K562 (cell line): ENCODE data around the gene PLAAT4. TPM values are rescaled to one million over a fixed set of nuclear protein-coding genes. Genes with fewer than 3 reads are reported as not detected.

Experiments
- ARNT ChIP-seq, 2 experiments: fragments of 450-650 bp; IDR thresholded peaks; 2 replicates each; pipeline ENCODE4 v1.6.1; 2016; ENCODE audit warnings: mild to moderate bottlenecking in 1 of 2
- BRD9 ChIP-seq: fragments of 450-650 bp; IDR thresholded peaks from 2 replicates; pipeline ENCODE4 v1.6.1; 2018; ENCODE audit warnings: low read depth; ENCODE audit not compliant: partially characterized antibody
- CBFA2T2 ChIP-seq: fragments of 450-650 bp; conservative IDR thresholded peaks from 2 replicates; pipeline ENCODE4 v1.6.1; 2017; ENCODE audit warnings: mild to moderate bottlenecking
- CBFA2T3 ChIP-seq: fragments of 450-650 bp; IDR thresholded peaks from 2 replicates; pipeline ENCODE4 v1.6.1; 2017
- CBX3 ChIP-seq, 2 experiments: IDR thresholded peaks; 1 replicate in 1 of 2; 2 replicates in 1 of 2; pipeline ENCODE4 v1.6.1; 2012; ENCODE audit warnings: inconsistent platforms in 2 of 2, low read length in 2 of 2, borderline replicate concordance in 1 of 2, control low read depth in 1 of 2
- CC2D1A ChIP-seq: fragments of 450-650 bp; IDR thresholded peaks from 2 replicates; pipeline ENCODE4 v1.6.1; 2017; ENCODE audit warnings: mild to moderate bottlenecking
- CEBPG ChIP-seq, 3 experiments: fragments of 200-800 bp in 1 of 3; sonication (Bioruptor generic) in 1 of 3; sonication (generic) in 1 of 3; formaldehyde crosslinking in 1 of 3; IDR thresholded peaks in 2 of 3; conservative IDR thresholded peaks in 1 of 3; 2 replicates each; pipeline versions ENCODE4 v1.6.1 to v1.8.0; 2016 to 2022; ENCODE audit warnings: missing compliant biosample characterization in 2 of 3, missing genetic modification characterization in 2 of 3, mild to moderate bottlenecking in 1 of 3, missing genetic modification reagents in 1 of 3
- CREB1 ChIP-seq, 2 experiments: sonication (generic) in 1 of 2; formaldehyde crosslinking in 1 of 2; IDR thresholded peaks; 2 replicates each; pipeline versions ENCODE4 v1.6.1 to v1.8.0; 2012 to 2022; ENCODE audit warnings: inconsistent platforms in 1 of 2, mild to moderate bottlenecking in 1 of 2, missing genetic modification reagents in 1 of 2, moderate library complexity in 1 of 2
- CTBP1 ChIP-seq: fragments of 450-650 bp; IDR thresholded peaks from 2 replicates; pipeline ENCODE4 v1.6.1; 2016; ENCODE audit warnings: borderline replicate concordance
- E2F6 ChIP-seq, 2 experiments: IDR thresholded peaks; 2 replicates each; pipeline ENCODE4 v1.6.1; 2011; ENCODE audit warnings: borderline replicate concordance in 1 of 2, control low read depth in 1 of 2, low read depth in 1 of 2, low read length in 1 of 2, mild to moderate bottlenecking in 1 of 2, mixed read lengths in 1 of 2, moderate library complexity in 1 of 2; ENCODE audit not compliant: insufficient read depth in 1 of 2, insufficient read length in 1 of 2, poor library complexity in 1 of 2, severe bottlenecking in 1 of 2; ENCODE audit errors: extremely low read depth in 1 of 2
- ELK1 ChIP-seq: sonication (generic); formaldehyde crosslinking; IDR thresholded peaks from 2 replicates; pipeline ENCODE4 v1.8.1; 2022; ENCODE audit warnings: missing genetic modification reagents
- ESRRA ChIP-seq: fragments of 450-650 bp; IDR thresholded peaks from 2 replicates; pipeline ENCODE4 v1.6.1; 2014; ENCODE audit warnings: low read depth, mild to moderate bottlenecking, moderate library complexity, borderline replicate concordance
- ETV1 ChIP-seq: fragments of 450-650 bp; conservative IDR thresholded peaks from 2 replicates; pipeline ENCODE4 v1.6.1; 2016; ENCODE audit warnings: missing genetic modification characterization, control low read depth, low read depth, missing compliant biosample characterization
- GATA2 ChIP-seq: sonication (generic); formaldehyde crosslinking; IDR thresholded peaks from 2 replicates; pipeline ENCODE4 v1.4.0; 2020; ENCODE audit warnings: mild to moderate bottlenecking, missing genetic modification reagents
- HES1 ChIP-seq: fragments of 450-650 bp; IDR thresholded peaks from 2 replicates; pipeline ENCODE4 v1.6.1; 2016; ENCODE audit warnings: low read depth, mild to moderate bottlenecking, moderate library complexity
- NELFE ChIP-seq: IDR thresholded peaks from 2 replicates; pipeline ENCODE4 v1.6.1; 2011; ENCODE audit warnings: mild to moderate bottlenecking; ENCODE audit not compliant: insufficient read depth, insufficient read length
- NEUROD1 ChIP-seq: fragments of 150-350 bp; IDR thresholded peaks from 2 replicates; pipeline ENCODE4 v1.6.1; 2014; ENCODE audit warnings: borderline replicate concordance, low read length, low read depth; ENCODE audit not compliant: partially characterized antibody
- NFIC ChIP-seq: fragments of 450-650 bp; IDR thresholded peaks from 2 replicates; pipeline ENCODE4 v1.6.1; 2017; ENCODE audit warnings: mild to moderate bottlenecking, inconsistent platforms
- NFIX ChIP-seq: fragments of 250-450 bp; sonication (Bioruptor Pico); IDR thresholded peaks from 2 replicates; pipeline ENCODE4 v1.4.0; 2020; ENCODE audit warnings: low read depth, mild to moderate bottlenecking, moderate library complexity
- PML ChIP-seq: IDR thresholded peaks from 2 replicates; pipeline ENCODE4 v1.6.1; 2012; ENCODE audit warnings: low read length, inconsistent platforms
- POLR2AphosphoS5 ChIP-seq: IDR thresholded peaks from 2 replicates; pipeline ENCODE4 v1.6.1; 2011; ENCODE audit warnings: mild to moderate bottlenecking, low read depth, low read length, moderate library complexity; ENCODE audit not compliant: control insufficient read depth, insufficient read depth
- SNIP1 ChIP-seq: fragments of 450-650 bp; IDR thresholded peaks from 2 replicates; pipeline ENCODE4 v1.7.1; 2017; ENCODE audit warnings: low read depth, mild to moderate bottlenecking
- TEAD4 ChIP-seq, 2 experiments: sonication (generic) in 1 of 2; formaldehyde crosslinking in 1 of 2; IDR thresholded peaks; 2 replicates each; pipeline versions ENCODE4 v1.6.1 to v1.8.0; 2012 to 2022; ENCODE audit warnings: borderline replicate concordance in 1 of 2, inconsistent platforms in 1 of 2, low read length in 1 of 2, mild to moderate bottlenecking in 1 of 2, missing genetic modification reagents in 1 of 2
- TOE1 ChIP-seq, 2 experiments: fragments of 450-650 bp in 1 of 2; sonication (generic) in 1 of 2; formaldehyde crosslinking in 1 of 2; IDR thresholded peaks; 2 replicates each; pipeline versions ENCODE4 v1.7.1 to v1.8.0; 2016 to 2022; ENCODE audit warnings: borderline replicate concordance in 2 of 2, mild to moderate bottlenecking in 2 of 2, antibody characterized with exemption in 1 of 2, inconsistent platforms in 1 of 2, low read depth in 1 of 2, missing genetic modification reagents in 1 of 2, moderate library complexity in 1 of 2
- ZC3H11A ChIP-seq: IDR thresholded peaks from 2 replicates; pipeline ENCODE4 v1.6.1; 2012; ENCODE audit warnings: low read depth, low read length, improper control_type of control experiment
- ZNF79 ChIP-seq: fragments of 250-450 bp; sonication (Bioruptor Pico); IDR thresholded peaks from 2 replicates; pipeline ENCODE4 v1.4.0; 2020; ENCODE audit warnings: low read depth, mild to moderate bottlenecking, moderate library complexity
- polyA plus RNA-seq, 8 experiments: library from polyadenylated mRNA; depleted of rRNA in 4 of 8; stranded (reverse) in 5 of 8; unstranded in 3 of 8; fragments of >200 nt; fragmentation: Nextera tagmentation in 2 of 8; fragmentation: Illumina TruSeq in 1 of 8; extraction: Ambion mirVana in 2 of 8; extraction: Trizol in 1 of 8; gene quantifications; 2 replicates each; pipeline versions ENCODE4 v1.2.1 to v1.2.3, GENCODE V29; 2011 to 2014; ENCODE audit warnings: inconsistent platforms in 1 of 8, missing spikeins in 1 of 8
- total RNA-seq, 7 experiments: library from RNA; depleted of rRNA in 6 of 7; stranded (reverse); fragments of >200 nt in 6 of 7; fragmentation: Illumina TruSeq in 2 of 7; extraction: Trizol in 2 of 7; gene quantifications; 2 replicates each; pipeline versions ENCODE4 v1.2.1 to v1.2.3, GENCODE V29; 2011 to 2021; ENCODE audit warnings: low replicate concordance in 1 of 7

Gene PLAAT4
- total and polyA plus RNA-seq, 9 of the 15 experiments (the other 6 are each of a cell fraction or from before 2014, with no cell fraction given), result 0.54 to 3.0 (median 1.3) TPM; not detected in 1

- no peak for TF ChIP-seq NELFE
- peak; percentile 68; the same call in 1 of the 2 replicates for TF ChIP-seq ESRRA
- TF ChIP-seq CREB1 (IDR thresholded peaks at IDR 0.05), result 0 out of 2 replicates have a peak, but pooled peaks have one; percentile 28
- TF ChIP-seq CREB1 (CRISPR knock-in tag; IDR thresholded peaks at IDR 0.05), result no peak
- TF ChIP-seq CC2D1A, result 0 out of 2 replicates have a peak, but pooled peaks have one; percentile 31
- TF ChIP-seq HES1, result peak; percentile 43; the same call in 1 of the 2 replicates
- TF ChIP-seq PML, result peak; percentile 92
- peak in 1 of 2 experiments; percentile 83; a peak in 2 of 3 replicates for TF ChIP-seq CBX3 (IDR thresholded peaks at IDR 0.05; ENCODE audit: borderline replicate concordance in 1 of 2, low read length in 2 of 2)
- TF ChIP-seq ZC3H11A, result no peak
- TF ChIP-seq E2F6 (IDR thresholded peaks at IDR 0.05; ENCODE audit: borderline replicate concordance in 1 of 2, extremely low read depth in 1 of 2, insufficient read depth in 1 of 2, insufficient read length in 1 of 2, low read depth in 1 of 2, low read length in 1 of 2, poor library complexity in 1 of 2, severe bottlenecking in 1 of 2), result no peak
- TF ChIP-seq GATA2 (CRISPR knock-in tag), result peak; percentile 71
- peak in 1 of 2 experiments; percentile 89; a peak in 2 of 4 replicates for TF ChIP-seq ARNT (IDR thresholded peaks at IDR 0.05)
- peak; percentile 69 for TF ChIP-seq NFIC
- TF ChIP-seq NEUROD1, result peak; percentile 24
- TF ChIP-seq ZNF79, result no peak
- peak; percentile 58; the same call in 1 of the 2 replicates for TF ChIP-seq TOE1 (IDR thresholded peaks at IDR 0.05; ENCODE audit: borderline replicate concordance)
- no peak for TF ChIP-seq TOE1 (CRISPR knock-in tag; IDR thresholded peaks at IDR 0.05; ENCODE audit: borderline replicate concordance, low read depth)
- no peak for TF ChIP-seq BRD9
- TF ChIP-seq CBFA2T2, result peak; percentile 88
- peak; percentile 24; the same call in 1 of the 2 replicates for TF ChIP-seq CTBP1
- no peak for TF ChIP-seq ETV1 (tag)
- no peak for TF ChIP-seq SNIP1
- TF ChIP-seq CBFA2T3, result peak; percentile 94
- peak; percentile 96 for TF ChIP-seq TEAD4 (IDR thresholded peaks at IDR 0.05; ENCODE audit: low read length)
- TF ChIP-seq TEAD4 (CRISPR knock-in tag; IDR thresholded peaks at IDR 0.05; ENCODE audit: borderline replicate concordance), result no peak
- no peak for TF ChIP-seq NFIX (CRISPR knock-in tag)
- TF ChIP-seq CEBPG (CRISPR knock-in tag; IDR thresholded peaks at IDR 0.05), result no peak
- no peak for TF ChIP-seq CEBPG (tag; conservative IDR thresholded peaks at IDR 0.05 in 1 of 2, IDR thresholded peaks at IDR 0.05 in 1 of 2)
- no peak for TF ChIP-seq ELK1 (CRISPR knock-in tag)
- peak; percentile 88 for TF ChIP-seq POLR2AphosphoS5
Observed at GRCh38 chr11:63517156-63517555, 19.5 kb upstream of the PLAAT4 start (continued).
